Activated CD8-positive, alpha-beta T cell treated with anti-CD3 and anti-CD28 coated beads, Interleukin-2, amount 10 ng/mL, durations not matched to agents 7 days and 5 days (primary cell): ENCODE measurements around the gene SRC. TPM values are rescaled to one million over a fixed set of nuclear protein-coding genes. Genes with fewer than 3 reads are reported as not detected.

ENCODE experiments used
- ATAC-seq: fragments of 150-1000 bp; cut with Tn5 transposase; one replicate; pipeline ENCODE4 v1.10.0; 2021; ENCODE audit warnings: moderate library complexity
- CTCF ChIA-PET: fragments of 350-600 bp; sonication (Branson Sonifier 250); formaldehyde crosslinking; loops from one replicate; lab custom pipeline; 2021; ENCODE audit warnings: antibody characterized with exemption; lab: Charles Lee
- POLR2A ChIA-PET: fragments of 350-600 bp; sonication (Branson Sonifier 250); formaldehyde crosslinking; loops from one replicate; lab custom pipeline; 2021; ENCODE audit warnings: antibody characterized with exemption; lab: Charles Lee
- DNase-seq: peaks from one replicate; pipeline ENCODE4 v3.0.0-alpha.2; 2020
- H3K27ac Mint-ChIP-seq: one replicate; pipeline ENCODE4 v1.8.0; 2021; ENCODE audit warnings: mild to moderate bottlenecking, mixed read lengths
- H3K27me3 Mint-ChIP-seq: one replicate; pipeline ENCODE4 v1.8.0; 2021; ENCODE audit warnings: low read depth, mixed read lengths
- H3K36me3 Mint-ChIP-seq: one replicate; pipeline ENCODE4 v1.8.0; 2021; ENCODE audit warnings: low read depth, mixed read lengths
- H3K4me1 Mint-ChIP-seq: one replicate; pipeline ENCODE4 v1.8.0; 2021; ENCODE audit warnings: low read depth, mixed read lengths
- H3K4me3 Mint-ChIP-seq: one replicate; pipeline ENCODE4 v1.8.0; 2021; ENCODE audit warnings: mild to moderate bottlenecking, mixed read lengths
- H3K9me3 Mint-ChIP-seq: one replicate; pipeline ENCODE4 v1.8.0; 2022; ENCODE audit warnings: mixed read lengths; ENCODE audit not compliant: insufficient read depth
- total RNA-seq, 2 experiments: library from RNA; stranded (reverse); gene quantifications; one replicate each; pipeline ENCODE4 v1.2.3, GENCODE V29; 2021

Gene SRC
- total RNA-seq, 2 experiments from 2014 or later, result 3.2 to 6.5 TPM

GRCh38 chr20:37347347-37347823 lies 1.4 kb downstream of the SRC start:
- ChIA-PET CTCF (no interaction called here), POLR2A (interaction anchor here (0.7 kb wide), 1 partner anchor 42 kb away, joined by 4 read pairs; no protein-coding TSS in a partner anchor)
- ATAC-seq (no peak), DNase-seq (no peak)
- no peaks in the 10 kb centered on the region for H3K36me3 Mint-ChIP-seq
- no peaks in the 10 kb centered on the region for H3K9me3 Mint-ChIP-seq
- H3K4me1 Mint-ChIP-seq, result peaks cover 34% of the 10 kb centered on the region
- peak overlapping the region; percentile 43 for H3K4me3 Mint-ChIP-seq
- H3K27me3 Mint-ChIP-seq, result no peaks in the 10 kb centered on the region
- H3K27ac Mint-ChIP-seq, result no peak overlapping the region

GRCh38 chr20:37347891-37348791 lies 2.2 kb downstream of the SRC start:
- Mint-ChIP-seq H3K4me3 (no peak overlapping the region), H3K27ac (no peak overlapping the region), H3K4me1 (peaks cover 27% of the 10 kb centered on the region), H3K27me3 (no peaks in the 10 kb centered on the region), H3K9me3 (no peaks in the 10 kb centered on the region), H3K36me3 (no peaks in the 10 kb centered on the region)
- CTCF ChIA-PET, result no interaction called here
- POLR2A ChIA-PET, result interaction anchor here (0.7 to 1.0 kb wide), 2 partner anchors 43 to 170 kb away, joined by 3 to 4 read pairs; no protein-coding TSS in a partner anchor
- DNase-seq, result no peak
- ATAC-seq, result no peak

GRCh38 chr20:37348792-37349516 lies 3.0 kb downstream of the SRC start:
- ChIA-PET POLR2A (interaction anchor here (1.0 to 1.2 kb wide), 2 partner anchors 60 to 170 kb away, joined by 3 read pairs; partner anchors contain the start of gene MANBAL), CTCF (no interaction called here)
- no peak for DNase-seq
- H3K27me3 Mint-ChIP-seq, result no peaks in the 10 kb centered on the region
- no peak overlapping the region for H3K27ac Mint-ChIP-seq
- H3K36me3 Mint-ChIP-seq, result no peaks in the 10 kb centered on the region
- peaks cover 19% of the 10 kb centered on the region for H3K4me1 Mint-ChIP-seq
- ATAC-seq, result no peak
- H3K4me3 Mint-ChIP-seq, result no peak overlapping the region
- no peaks in the 10 kb centered on the region for H3K9me3 Mint-ChIP-seq

- DNase-seq (no peak), ATAC-seq (no peak)
- CTCF ChIA-PET, result no interaction called here
- POLR2A ChIA-PET, result interaction anchor here (1.0 to 1.2 kb wide), 2 partner anchors 60 to 171 kb away, joined by 3 read pairs; partner anchors contain the start of gene MANBAL
- Mint-ChIP-seq H3K9me3 (no peaks in the 10 kb centered on the region), H3K27ac (no peak overlapping the region), H3K4me3 (no peak overlapping the region), H3K36me3 (no peaks in the 10 kb centered on the region), H3K4me1 (peaks cover 11% of the 10 kb centered on the region), H3K27me3 (no peaks in the 10 kb centered on the region)
Measured at GRCh38 chr20:37349517-37350491, 3.9 kb downstream of the SRC start.

GRCh38 chr20:37350649-37351574 lies 5.0 kb downstream of the SRC start:
- POLR2A ChIA-PET, result no interaction called here
- no peak for DNase-seq
- peaks cover 3% of the 10 kb centered on the region for H3K4me1 Mint-ChIP-seq
- CTCF ChIA-PET, result interaction anchor here (1.5 kb wide), 1 partner anchor 55 kb away, joined by 3 read pairs; no protein-coding TSS in a partner anchor
- H3K4me3 Mint-ChIP-seq, result no peak overlapping the region
- no peak for ATAC-seq
- H3K9me3 Mint-ChIP-seq, result no peaks in the 10 kb centered on the region
- H3K27me3 Mint-ChIP-seq, result no peaks in the 10 kb centered on the region
- no peak overlapping the region for H3K27ac Mint-ChIP-seq
- no peaks in the 10 kb centered on the region for H3K36me3 Mint-ChIP-seq

- Mint-ChIP-seq H3K36me3 (no peaks in the 10 kb centered on the region), H3K27me3 (no peaks in the 10 kb centered on the region), H3K9me3 (no peaks in the 10 kb centered on the region), H3K27ac (no peak overlapping the region), H3K4me3 (no peak overlapping the region), H3K4me1 (peaks cover 6% of the 10 kb centered on the region)
- ATAC-seq (no peak), DNase-seq (no peak)
- CTCF ChIA-PET, result interaction anchor here (1.5 kb wide), 1 partner anchor 56 kb away, joined by 3 read pairs; no protein-coding TSS in a partner anchor
- POLR2A ChIA-PET, result no interaction called here
Measured at GRCh38 chr20:37351689-37352607, 6.0 kb downstream of the SRC start.

- DNase-seq (no peak), ATAC-seq (no peak)
- POLR2A ChIA-PET, result no interaction called here
- no peak overlapping the region for H3K4me3 Mint-ChIP-seq
- H3K4me1 Mint-ChIP-seq, result peaks cover 3% of the 10 kb centered on the region
- CTCF ChIA-PET, result no interaction called here
- H3K27ac Mint-ChIP-seq, result no peak overlapping the region
- no peaks in the 10 kb centered on the region for H3K36me3 Mint-ChIP-seq
- no peaks in the 10 kb centered on the region for H3K9me3 Mint-ChIP-seq
- no peaks in the 10 kb centered on the region for H3K27me3 Mint-ChIP-seq
Measured at GRCh38 chr20:37352608-37352980, 6.7 kb downstream of the SRC start.

GRCh38 chr20:37353285-37353849 lies 7.4 kb downstream of the SRC start:
- Mint-ChIP-seq H3K36me3 (no peaks in the 10 kb centered on the region), H3K27me3 (no peaks in the 10 kb centered on the region), H3K27ac (no peak overlapping the region), H3K4me1 (peaks cover 3% of the 10 kb centered on the region), H3K4me3 (no peak overlapping the region), H3K9me3 (no peaks in the 10 kb centered on the region)
- ChIA-PET POLR2A (no interaction called here), CTCF (no interaction called here)
- ATAC-seq (no peak), DNase-seq (no peak)
